ENCODE results near the gene SEMA3G.
A peak's percentile ranks its signal among the peaks of the same experiment; 100 is the strongest.

SEMA3G gene

GRCh38 chr3:52438579-52439425 lies 6.1 kb downstream of the SEMA3G start:
- DNase-seq = no peak

GRCh38 chr3:52438104-52438376 lies 6.9 kb downstream of the SEMA3G start:
- DNase-seq = no peak

GRCh38 chr3:52437326-52438103 lies 7.4 kb downstream of the SEMA3G start:
- DNase-seq = no peak

- peak; percentile 13 to 22 for DNase-seq
These were observed 8.3 kb downstream of the SEMA3G start for GRCh38 chr3:52436500-52437149.

- no peak for DNase-seq
These were observed 9.4 kb downstream of the SEMA3G start for GRCh38 chr3:52435246-52436101.

- DNase-seq = no peak
These were observed 10.3 kb downstream of the SEMA3G start for GRCh38 chr3:52434491-52435115.

- DNase-seq = no peak
These were observed 10.9 kb downstream of the SEMA3G start for GRCh38 chr3:52433996-52434479.

GRCh38 chr3:52433328-52433995 lies 11.4 kb downstream of the SEMA3G start:
- DNase-seq = no peak

- DNase-seq = peak; percentile 80 to 85
These were observed 12.2 kb downstream of the SEMA3G start for GRCh38 chr3:52432691-52433141.

- no peak for DNase-seq
These were observed 12.7 kb downstream of the SEMA3G start for GRCh38 chr3:52432225-52432624.

GRCh38 chr3:52431459-52432223 lies 13.3 kb downstream of the SEMA3G start:
- no peak for DNase-seq

- DNase-seq = no peak
These were observed 14.5 kb downstream of the SEMA3G start for GRCh38 chr3:52430416-52430810.

- no peak for DNase-seq
These were observed 15.0 kb downstream of the SEMA3G start for GRCh38 chr3:52429779-52430415.

GRCh38 chr3:52429031-52429430 lies 15.9 kb downstream of the SEMA3G start:
- no peak for DNase-seq

- DNase-seq = peak; percentile 77
These were observed 16.5 kb downstream of the SEMA3G start for GRCh38 chr3:52428151-52429005.

- no peak for DNase-seq
These were observed 21.7 kb downstream of the SEMA3G start for GRCh38 chr3:52423173-52423572.

GRCh38 chr3:52422669-52423068 lies 22.2 kb downstream of the SEMA3G start:
- DNase-seq = no peak

GRCh38 chr3:52420388-52420787 lies 24.5 kb downstream of the SEMA3G start:
- DNase-seq = no peak

GRCh38 chr3:52415800-52416199 lies 29.1 kb downstream of the SEMA3G start:
- DNase-seq = no peak
